Transverse colon (tissue), 4 donors: Measurements from ENCODE around the gene FRY.

ENCODE experiments used
- CTCF ChIP-seq, 5 experiments: fragments of 200-600 bp in 3 of 5; fragments of 450-650 bp in 2 of 5; sonication (generic) in 3 of 5; IDR thresholded peaks; 1 replicate in 2 of 5; 2 replicates in 3 of 5; pipeline ENCODE4 v1.5.1; 2016 to 2017; ENCODE audit warnings: antibody characterized with exemption in 5 of 5, inconsistent platforms in 3 of 5, mild to moderate bottlenecking in 2 of 5, moderate library complexity in 1 of 5
- EP300 ChIP-seq: sonication (generic); formaldehyde crosslinking; IDR thresholded peaks from one replicate; pipeline ENCODE4 v1.6.1; 2017; ENCODE audit warnings: antibody characterized with exemption, low read depth
- POLR2AphosphoS5 ChIP-seq, 3 donors: sonication (generic); formaldehyde crosslinking; IDR thresholded peaks; one replicate each; pipeline ENCODE4 v1.6.1; 2016; ENCODE audit warnings: antibody characterized with exemption in 3 of 3

- TF ChIP-seq CTCF (IDR thresholded peaks at IDR 0.05), result no peak
- no peak for TF ChIP-seq EP300
- no peak for TF ChIP-seq POLR2AphosphoS5 (IDR thresholded peaks at IDR 0.05)
Measured at GRCh38 chr13:32125751-32126150, 94.2 kb downstream of the FRY start.
